Fibroblast of skin of right quadriceps (primary cell): Measurements from ENCODE around the gene KLB.
"Not testable (repeated sequence)": the region's sequence is repeated elsewhere in the genome, so short reads cannot be mapped to it uniquely, and the experiment has no call there.

Source experiments
- DNase-seq: peaks from one replicate; pipeline ENCODE4 v3.0.0-alpha.2; 2013

KLB gene

GRCh38 chr4:39406763-39407583 lies at the start of gene KLB:
Gene KLB (plus strand): TSS chr4:39406930. CDS start chr4:39406950, 20 bp downstream.
- DNase-seq, result peak; percentile 41

GRCh38 chr4:39357002-39357401 lies 49.7 kb upstream of the KLB start:
- no peak for DNase-seq

DNA sequence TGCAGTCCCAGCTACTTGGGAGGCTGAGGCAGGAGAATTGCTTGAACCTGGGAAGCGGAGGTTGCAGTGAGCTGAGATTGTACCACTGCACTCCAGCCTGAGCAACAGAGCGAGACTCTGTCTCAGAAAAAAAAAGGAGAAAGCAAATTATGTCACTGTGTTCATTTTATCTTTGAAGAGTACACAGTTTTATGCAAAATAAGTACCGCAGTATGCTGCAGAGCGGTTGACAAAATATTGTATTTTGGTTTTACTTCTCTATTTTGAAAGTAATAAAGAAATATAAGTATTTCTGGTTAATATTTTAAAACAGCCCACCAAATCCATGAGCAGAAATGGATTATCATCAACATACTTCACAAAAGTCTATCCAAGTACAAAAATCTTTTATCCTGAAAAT lies 46.1 kb upstream of the KLB start:
- DNase-seq, result not testable (repeated sequence)

DNA sequence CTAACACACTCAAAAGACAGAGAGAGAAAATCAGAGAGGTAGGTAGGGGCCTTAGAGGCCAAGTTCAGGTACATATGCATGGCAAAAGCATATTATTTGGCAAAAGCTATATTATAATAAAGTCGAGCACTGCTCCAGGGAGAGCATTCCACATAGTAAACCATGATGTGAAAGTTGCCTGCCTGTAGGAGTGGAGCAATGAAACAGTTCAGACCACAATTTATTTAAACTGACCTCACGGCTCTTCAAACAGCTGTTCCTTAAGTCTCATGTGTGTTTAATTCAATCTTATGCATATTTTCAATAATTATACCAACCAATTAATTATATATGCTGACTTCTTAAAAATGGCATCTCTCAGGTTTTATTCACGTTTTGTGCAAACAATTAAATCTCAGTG lies 43.9 kb upstream of the KLB start:
- no peak for DNase-seq

DNA sequence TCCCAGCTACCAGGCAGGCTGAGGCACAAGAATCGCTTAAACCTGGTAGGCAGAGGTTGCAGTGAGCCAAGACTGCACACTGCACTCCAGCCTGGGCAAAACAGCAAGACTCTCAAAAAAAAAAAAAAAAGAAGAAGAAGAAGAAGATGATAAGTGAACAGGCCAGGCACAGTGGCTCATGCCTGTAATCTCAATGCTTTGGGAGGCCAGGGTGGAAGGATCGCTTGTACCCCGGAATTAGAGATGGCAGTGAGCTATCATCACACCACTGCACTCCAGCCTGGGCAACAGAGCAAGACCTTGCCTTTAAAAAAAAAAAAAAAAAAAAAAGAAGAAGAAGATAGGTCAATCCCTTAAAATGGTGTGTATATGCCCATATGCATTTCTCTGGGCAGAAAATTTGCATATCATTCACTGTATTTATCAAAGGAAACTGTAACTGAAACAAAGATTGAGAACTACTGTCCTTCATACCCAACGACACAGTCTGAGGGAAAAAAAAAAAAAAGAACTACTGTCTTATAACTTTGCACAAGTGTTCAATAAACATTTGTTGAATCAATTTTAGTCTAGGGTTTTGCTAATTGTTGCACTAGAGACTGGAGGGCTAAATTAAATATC lies 42.8 kb upstream of the KLB start:
- DNase-seq, result no peak

DNA sequence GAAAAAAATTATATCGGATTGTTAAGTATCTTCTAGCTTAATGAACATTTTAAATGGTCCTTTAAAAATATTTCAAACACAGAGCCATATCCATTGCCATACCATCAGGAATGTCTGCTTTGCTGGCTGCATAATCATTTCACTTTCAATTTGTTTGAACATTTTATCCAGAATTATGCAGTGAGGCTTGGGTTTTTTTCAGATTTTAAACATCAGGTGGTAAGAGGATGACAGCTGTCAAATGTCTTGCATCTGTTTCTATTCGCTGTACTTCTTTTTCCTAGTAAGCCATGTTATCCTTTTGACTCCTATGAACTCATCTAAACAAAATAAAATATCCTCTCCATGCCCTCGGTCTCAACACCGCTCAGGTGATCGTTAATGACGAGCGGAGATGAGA lies 41.4 kb upstream of the KLB start:
- DNase-seq, result no peak

- peak; percentile 93 for DNase-seq
Observed at GRCh38 chr4:39365830-39366771, 40.6 kb upstream of the KLB start, which contains the start of gene RFC1. Gene RFC1 (minus strand): TSS chr4:39366362. CDS start chr4:39366241, 121 bp downstream.

- DNase-seq, result no peak
Observed at GRCh38 chr4:39367166-39367565, 39.6 kb upstream of the KLB start.

DNA sequence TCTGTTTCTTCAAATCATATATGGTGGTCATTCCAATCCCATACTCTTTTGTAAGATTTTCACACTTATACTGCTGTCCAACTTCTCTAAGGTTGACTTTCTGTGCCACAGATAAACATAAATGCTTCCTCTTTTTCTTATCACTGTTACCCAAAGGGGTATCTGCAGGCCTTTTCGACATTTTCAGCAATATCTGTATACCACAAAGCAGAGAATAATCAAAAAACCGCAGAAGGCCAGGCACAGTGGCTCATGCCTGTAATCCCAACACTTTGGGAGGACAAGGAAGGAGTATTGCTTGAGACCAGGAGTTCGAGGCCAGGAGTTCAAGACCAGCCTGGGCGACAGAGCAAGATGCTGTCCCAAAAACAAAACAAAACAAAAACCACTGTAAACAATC lies 37.4 kb upstream of the KLB start:
- DNase-seq, result no peak

- DNase-seq, result not testable (repeated sequence)
Observed at GRCh38 chr4:39371209-39371608, 35.5 kb upstream of the KLB start.

DNA sequence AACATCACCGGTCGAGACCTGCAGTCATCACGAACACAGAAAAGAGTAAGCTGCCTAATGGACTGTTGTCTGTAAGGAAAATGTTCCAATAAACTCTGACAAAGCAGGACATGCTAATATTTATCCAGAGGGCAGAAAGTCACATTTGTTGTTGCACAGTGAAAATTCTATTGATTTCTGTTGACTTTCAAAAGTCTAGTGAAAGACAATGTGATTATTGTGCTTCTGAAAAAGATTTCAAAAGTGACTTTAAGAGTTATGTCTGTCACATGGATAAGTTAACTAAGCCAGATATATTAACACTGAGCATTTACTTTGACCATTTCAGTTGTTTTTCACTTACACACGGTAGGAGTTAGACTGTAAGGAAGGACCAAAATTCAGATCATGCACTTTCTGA lies 31.3 kb upstream of the KLB start:
- DNase-seq, result no peak

DNA sequence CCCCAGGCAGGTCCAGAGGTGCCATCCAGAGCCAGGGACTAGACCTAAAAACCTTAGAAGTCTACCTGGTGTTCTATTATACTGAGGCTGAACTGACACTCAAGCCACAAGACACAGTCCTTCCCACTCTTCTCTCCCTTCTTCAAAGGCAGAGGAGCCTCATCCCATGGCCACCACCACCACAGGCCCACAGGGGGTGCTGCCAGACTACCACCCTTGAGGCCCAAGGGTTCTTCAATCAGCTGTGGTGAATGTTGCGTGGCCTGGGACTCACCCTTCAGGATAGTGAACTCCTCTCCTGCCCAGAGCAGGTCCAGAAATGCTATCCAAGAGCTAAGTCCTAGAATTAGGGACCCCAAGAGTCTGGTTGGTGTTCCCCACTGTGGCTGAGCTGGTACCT lies 23.0 kb upstream of the KLB start:
- no peak for DNase-seq

DNA sequence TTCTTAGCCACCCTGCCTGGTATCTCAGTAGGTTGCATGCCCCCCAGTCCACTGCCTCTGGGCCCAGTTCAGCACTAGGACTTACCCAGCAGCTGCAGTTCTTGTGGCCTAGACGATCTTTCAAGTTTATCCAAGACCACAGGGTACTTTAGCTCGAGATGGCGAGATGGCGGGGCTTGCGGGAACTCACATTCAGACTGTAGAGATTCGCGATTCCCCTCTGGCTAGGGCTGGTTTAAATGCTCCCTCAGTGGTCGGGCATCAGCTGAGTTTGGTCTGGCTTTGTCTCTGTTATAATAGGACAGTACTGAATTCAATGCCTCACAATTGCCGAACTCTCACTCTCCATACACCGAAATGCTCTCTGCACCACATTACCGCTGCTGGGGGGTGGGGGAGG lies 22.2 kb upstream of the KLB start:
- no peak for DNase-seq

DNA sequence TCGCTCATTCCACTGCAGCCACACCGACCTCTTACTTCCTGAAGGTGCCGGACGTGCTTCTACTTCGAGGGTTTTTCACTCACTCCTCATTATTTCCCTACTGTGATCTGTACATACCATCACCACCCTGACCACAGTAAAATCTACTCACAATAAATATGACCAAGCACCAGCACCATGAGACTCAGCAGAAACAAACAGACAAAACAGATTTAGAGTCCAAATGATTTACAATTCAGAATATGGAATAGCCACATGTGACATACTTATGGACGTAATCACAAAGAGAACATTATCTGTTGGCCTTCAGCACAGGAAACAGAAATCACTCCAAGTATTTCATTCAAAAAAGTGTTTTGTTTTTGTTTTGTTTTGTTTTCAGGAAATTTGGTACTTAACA lies 16.1 kb upstream of the KLB start:
- DNase-seq, result no peak

GRCh38 chr4:39394706-39395105 lies 12.0 kb upstream of the KLB start:
- no peak for DNase-seq

DNA sequence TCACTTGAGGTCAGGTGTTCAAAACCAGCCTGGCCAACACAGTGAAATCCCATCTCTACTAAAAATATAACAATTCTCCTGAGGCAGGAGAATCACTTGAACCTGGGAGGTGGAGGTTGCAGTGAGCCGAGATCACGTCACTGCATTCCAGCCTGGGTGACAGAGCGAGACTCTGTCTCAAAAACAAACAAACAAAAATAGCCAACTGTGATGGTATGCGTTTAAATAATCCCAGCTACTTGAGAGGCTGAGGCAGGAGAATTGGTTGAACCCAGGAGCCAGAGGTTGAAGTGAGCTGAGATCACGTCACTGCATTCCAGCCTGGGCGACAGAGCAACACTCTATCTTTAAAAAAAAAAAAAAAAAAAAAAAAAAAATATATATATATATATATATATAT lies 5.1 kb upstream of the KLB start:
- DNase-seq, result not testable (repeated sequence)

- DNase-seq, result no peak
Observed at GRCh38 chr4:39407584-39407885, 805 bp downstream of the KLB start.

DNA sequence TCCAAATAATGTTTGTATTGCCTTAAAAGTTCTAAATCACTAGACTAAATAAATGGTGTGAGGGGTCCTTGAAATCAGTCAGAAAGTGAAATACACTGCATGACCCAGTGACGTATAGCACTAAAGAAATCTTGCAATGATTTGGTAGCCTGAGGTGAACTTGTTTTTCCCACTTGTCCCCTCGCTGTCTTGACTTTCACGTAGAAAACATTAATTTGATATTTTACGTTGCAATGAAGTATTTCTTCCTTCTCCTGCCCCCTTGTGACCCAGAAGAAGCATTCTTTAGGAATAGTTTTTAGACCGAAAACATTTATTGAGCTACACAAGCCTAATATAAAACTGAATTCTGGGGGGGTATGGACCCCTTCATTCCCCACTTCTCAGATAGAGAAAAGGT lies 3.7 kb downstream of the KLB start:
- no peak for DNase-seq

GRCh38 chr4:39411561-39411960 lies 4.8 kb downstream of the KLB start:
- not testable (repeated sequence) for DNase-seq

DNA sequence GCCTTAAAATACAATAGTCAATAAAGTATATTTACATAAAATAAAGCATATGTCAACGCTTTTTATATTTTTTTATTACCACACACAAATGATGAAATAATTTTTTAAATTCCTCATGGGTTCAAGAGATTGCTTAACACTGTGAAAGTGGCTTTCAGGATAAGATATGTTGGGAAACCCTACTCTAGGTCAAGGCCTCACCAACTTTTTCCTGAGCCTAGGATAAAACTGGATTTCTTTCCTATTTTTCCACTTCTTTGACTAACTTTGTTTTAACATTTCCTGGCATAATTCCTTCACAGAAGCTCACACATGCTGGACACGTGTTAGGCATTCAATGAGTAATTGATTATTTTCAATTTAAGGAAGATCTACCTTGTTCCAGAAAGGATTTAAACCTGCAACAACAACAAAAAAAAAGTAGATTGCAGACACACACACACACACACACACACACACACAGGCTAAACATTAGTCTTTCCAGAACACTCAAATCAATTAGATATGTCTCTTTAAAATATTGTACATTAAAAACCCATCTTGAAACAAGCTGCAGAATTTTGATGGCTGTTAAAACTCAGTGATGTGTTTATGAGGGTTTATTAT lies 9.1 kb downstream of the KLB start:
- peak; percentile 10 for DNase-seq

- DNase-seq, result no peak
Observed at GRCh38 chr4:39422247-39422646, 15.5 kb downstream of the KLB start.

GRCh38 chr4:39425297-39425696 lies 18.6 kb downstream of the KLB start:
- not testable (repeated sequence) for DNase-seq

DNA sequence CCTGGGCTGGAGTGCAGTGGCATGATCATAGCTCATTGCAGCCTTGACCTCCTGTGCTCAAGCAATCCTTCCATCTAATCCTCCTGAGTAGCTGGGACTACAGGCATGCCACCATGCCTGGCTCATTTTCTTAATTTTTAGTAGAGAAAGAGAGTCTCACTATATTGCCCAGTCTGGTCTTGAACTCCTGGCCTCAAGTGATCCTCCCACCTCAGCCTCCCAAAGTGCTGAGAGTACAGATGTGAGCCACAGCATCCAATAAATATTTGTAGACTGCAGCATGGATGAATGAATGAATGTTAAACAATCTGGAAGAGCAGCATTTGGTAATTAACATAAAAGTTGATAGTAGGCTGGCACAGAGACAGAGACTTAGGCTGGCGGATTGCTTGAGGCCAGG lies 20.0 kb downstream of the KLB start:
- DNase-seq, result no peak
